H1 (cell line): ENCODE results near the gene VGF. TPM values are rescaled to one million over a fixed set of nuclear protein-coding genes. Genes with fewer than 3 reads are reported as not detected.

Experiments used
- CHD7 ChIP-seq: fragments of 300-600 bp; sonication (generic); IDR thresholded peaks from 2 replicates; pipeline ENCODE4 v1.7.1; 2012; ENCODE audit warnings: low read length, moderate library complexity, mild to moderate bottlenecking, inconsistent platforms; ENCODE audit not compliant: insufficient replicate concordance
- HDAC2 ChIP-seq, 2 experiments: fragments of 300-600 bp in 1 of 2; sonication (generic) in 1 of 2; IDR thresholded peaks; 2 replicates each; pipeline ENCODE4 v1.6.1; 2011 to 2012; ENCODE audit warnings: low read depth in 2 of 2, low read length in 2 of 2, mild to moderate bottlenecking in 2 of 2, moderate library complexity in 2 of 2, borderline replicate concordance in 1 of 2, inconsistent platforms in 1 of 2
- SUZ12 ChIP-seq: fragments of 200-600 bp; sonication (generic); IDR thresholded peaks from 2 replicates; pipeline ENCODE4 v1.6.1; 2012; ENCODE audit warnings: mild to moderate bottlenecking, inconsistent platforms, low read length, moderate library complexity, mixed read lengths
- polyA plus RNA-seq, 7 experiments: library from polyadenylated mRNA; depleted of rRNA in 3 of 7; stranded (reverse) in 5 of 7; unstranded in 2 of 7; fragments of >200 nt in 5 of 7; fragments of 200-250 nt in 2 of 7; gene quantifications; 1 replicate in 5 of 7; 2 replicates in 1 of 7; 4 replicates in 1 of 7; pipeline versions ENCODE4 v1.2.1 to v1.2.3, GENCODE V29; 2011 to 2013; ENCODE audit warnings: missing spikeins in 2 of 7, mixed read lengths in 2 of 7
- total RNA-seq: library from RNA; stranded (reverse); fragmentation: NEBNext Ultra II Directional; extraction: Animal tissue kit (Norgen Biotek cat#: 25700); gene quantifications from 2 replicates; pipeline ENCODE4 v1.2.1, GENCODE V29; 2021

Gene VGF
- total and polyA plus RNA-seq, 2 of the 8 experiments (the other 6 are each of a cell fraction or from before 2014, with no cell fraction given): 1.6 to 7.0 TPM

DNA sequence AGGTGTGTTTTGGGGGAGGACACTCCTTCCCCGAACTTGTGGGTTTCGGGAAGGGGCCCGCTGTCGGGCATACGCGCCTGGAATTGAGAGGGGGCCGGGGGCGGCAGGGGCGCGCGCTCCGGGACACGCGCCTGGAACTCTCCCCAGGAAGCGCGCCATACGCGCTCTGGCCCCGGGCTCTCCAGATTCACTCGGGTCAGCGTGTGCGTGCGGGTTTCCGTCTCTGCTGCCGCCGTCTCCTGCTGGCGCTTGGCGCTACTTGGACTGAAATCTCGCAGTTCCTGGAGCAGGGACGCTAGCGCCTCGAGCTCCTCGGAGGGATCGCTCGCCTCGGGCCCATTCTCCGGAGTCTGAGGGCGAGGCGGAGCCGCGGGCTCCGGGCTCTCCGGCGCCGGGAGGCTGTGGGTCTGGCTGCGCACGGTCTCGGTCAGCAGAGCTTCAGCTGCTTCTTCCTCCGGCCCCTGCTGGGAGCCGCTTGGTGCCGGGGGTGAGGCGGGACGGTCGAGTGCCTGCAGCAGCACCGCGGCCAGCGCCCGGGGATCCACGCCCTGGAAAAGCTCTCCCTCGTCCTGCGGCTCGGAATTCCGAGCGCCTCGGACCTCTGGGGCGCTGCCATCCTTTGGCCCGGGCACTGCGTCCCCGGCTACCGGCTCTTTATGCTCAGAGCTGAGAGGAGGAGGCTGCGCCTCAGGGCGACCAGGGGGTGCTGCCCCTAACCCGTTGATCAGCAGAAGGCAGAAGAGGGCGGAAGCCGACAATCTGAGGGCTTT, 1.1 kb downstream of the VGF start (continued):
- TF ChIP-seq HDAC2 (IDR thresholded peaks at IDR 0.05; ENCODE audit: borderline replicate concordance in 1 of 2, low read depth in 2 of 2, low read length in 2 of 2) (peak; percentile 21 to 50; a peak in 1 of 4 replicates), SUZ12 (peak; percentile 58), CHD7 (no peak)
